B cell (primary cell): Measurements from ENCODE around the gene VAV2. TPM values are rescaled to one million over a fixed set of nuclear protein-coding genes. Genes with fewer than 3 reads are reported as not detected.

Source experiments
- ATAC-seq: fragments of 200-7000 bp; cut with Tn5 transposase; one replicate; pipeline ENCODE4 v1.10.0; 2021; ENCODE audit warnings: low read depth, mild to moderate bottlenecking, moderate number of reproducible peaks, moderate library complexity
- CTCF ChIA-PET: fragments of 350-600 bp; sonication (Branson Sonifier 250); formaldehyde crosslinking; loops from one replicate; lab custom pipeline; 2021; ENCODE audit warnings: antibody characterized with exemption, inconsistent platforms; lab: Charles Lee
- POLR2A ChIA-PET: fragments of 350-600 bp; sonication (Branson Sonifier 250); formaldehyde crosslinking; loops from one replicate; lab custom pipeline; 2021; ENCODE audit warnings: antibody characterized with exemption; lab: Charles Lee
- DNase-seq: peaks from one replicate; pipeline ENCODE4 v3.0.0; 2013
- H2AFZ ChIP-seq: 2 replicates; pipeline ENCODE4 v1.6.1; 2012; ENCODE audit warnings: mild to moderate bottlenecking, low read depth, low read length; ENCODE audit not compliant: insufficient read depth, poor library complexity, severe bottlenecking
- H3K27ac ChIP-seq, 2 donors: 1 replicate in 1 of 2; 2 replicates in 1 of 2; pipeline ENCODE4 v1.5.1; 2012 to 2013; ENCODE audit warnings: low read length in 2 of 2, mild to moderate bottlenecking in 2 of 2, moderate library complexity in 1 of 2
- H3K27me3 ChIP-seq, 4 experiments: fragments of 200-600 bp in 1 of 4; sonication (generic) in 1 of 4; replicated peaks in 1 of 4; 1 replicate in 2 of 4; 2 replicates in 2 of 4; pipeline versions ENCODE4 v1.6.1 to v1.7.0; 2013 to 2016; ENCODE audit warnings: low read length in 3 of 4, mild to moderate bottlenecking in 2 of 4, mixed read lengths in 1 of 4, moderate library complexity in 1 of 4; ENCODE audit not compliant: insufficient read depth in 4 of 4, control insufficient read depth in 3 of 4; ENCODE audit errors: control extremely low read depth in 1 of 4
- H3K36me3 ChIP-seq, 2 experiments: replicated peaks in 1 of 2; 1 replicate in 1 of 2; 2 replicates in 1 of 2; pipeline versions ENCODE4 v1.6.1 to v1.7.1; 2013; ENCODE audit warnings: low read length in 1 of 2; ENCODE audit not compliant: insufficient read depth in 2 of 2, control insufficient read depth in 1 of 2; ENCODE audit errors: control extremely low read depth in 1 of 2, extremely low read depth in 1 of 2
- H3K4me1 ChIP-seq, 2 donors: fragments of 200-600 bp in 1 of 2; sonication (generic) in 1 of 2; 1 replicate in 1 of 2; 2 replicates in 1 of 2; pipeline versions ENCODE4 v1.5.1 to v1.6.1; 2013 to 2017; ENCODE audit warnings: low read length in 2 of 2; ENCODE audit not compliant: control insufficient read depth in 2 of 2, insufficient read depth in 2 of 2
- H3K4me2 ChIP-seq: replicated peaks from 2 replicates; pipeline ENCODE3; 2012; ENCODE audit warnings: mild to moderate bottlenecking, low read depth, low read length; ENCODE audit not compliant: poor library complexity, severe bottlenecking
- H3K4me3 ChIP-seq, 5 experiments: fragments of 200-600 bp in 1 of 5; sonication (generic) in 1 of 5; 1 replicate in 3 of 5; 2 replicates in 2 of 5; pipeline versions ENCODE4 v1.5.1 to v1.7.0; 2011 to 2016; ENCODE audit warnings: low read length in 4 of 5, mild to moderate bottlenecking in 4 of 5, low read depth in 2 of 5, control low read depth in 1 of 5, moderate library complexity in 1 of 5; ENCODE audit not compliant: insufficient read depth in 1 of 5; ENCODE audit errors: control extremely low read depth in 1 of 5, extremely low read depth in 1 of 5
- H3K79me2 ChIP-seq: fragments of 200-600 bp; sonication (generic); one replicate; pipeline ENCODE4 v1.6.0; 2016; ENCODE audit warnings: low read length; ENCODE audit not compliant: control insufficient read depth, insufficient read depth
- H3K9ac ChIP-seq: fragments of 200-600 bp; sonication (generic); 2 replicates; pipeline ENCODE4 v1.6.1; 2017; ENCODE audit warnings: mild to moderate bottlenecking, low read length, moderate library complexity
- H3K9me3 ChIP-seq, 3 donors: one replicate each; pipeline versions ENCODE4 v1.6.1 to v1.7.1; 2013; ENCODE audit warnings: low read length in 2 of 3; ENCODE audit not compliant: control insufficient read depth in 2 of 3, insufficient read depth in 1 of 3; ENCODE audit errors: control extremely low read depth in 1 of 3
- H4K20me1 ChIP-seq: 2 replicates; pipeline ENCODE4 v1.6.0; 2012; ENCODE audit warnings: mild to moderate bottlenecking, low read length; ENCODE audit not compliant: insufficient read depth, control insufficient read depth, poor library complexity, severe bottlenecking
- H3K27ac Mint-ChIP-seq: one replicate; pipeline ENCODE4 v1.8.0; 2021; ENCODE audit warnings: mixed read lengths
- H3K27me3 Mint-ChIP-seq: one replicate; pipeline ENCODE4 v1.8.0; 2021; ENCODE audit warnings: mixed read lengths
- H3K4me1 Mint-ChIP-seq: one replicate; pipeline ENCODE4 v1.8.0; 2021; ENCODE audit warnings: mixed read lengths
- H3K4me3 Mint-ChIP-seq: one replicate; pipeline ENCODE4 v1.8.0; 2021; ENCODE audit warnings: mixed read lengths
- H3K9me3 Mint-ChIP-seq: one replicate; pipeline ENCODE4 v1.8.0; 2022; ENCODE audit warnings: mixed read lengths; ENCODE audit not compliant: insufficient read depth
- CTCF ChIP-seq: fragments of 200-600 bp; IDR thresholded peaks from one replicate; pipeline ENCODE4 v1.8.0; 2022; ENCODE audit warnings: antibody characterized with exemption, mild to moderate bottlenecking
- EZH2 ChIP-seq: IDR thresholded peaks from 2 replicates; pipeline ENCODE4 v1.6.1; 2012; ENCODE audit warnings: borderline replicate concordance, low read depth, mild to moderate bottlenecking, moderate library complexity, low read length; ENCODE audit not compliant: insufficient read depth, poor library complexity, severe bottlenecking
- WGBS: methylation state at CpG from one replicate; pipeline ENCODE4 v1.1.5; 2013; ENCODE audit warnings: missing lambda C conversion rate; ENCODE audit not compliant: insufficient coverage; 5-methylcytosine and 5-hydroxymethylcytosine counted together
- intact Hi-C: fragments of 100-400 bp; cut with micrococcal nuclease; formaldehyde crosslinking; loops from one replicate; pipeline ENCODE4 v1.10.0; 2022
- polyA plus RNA-seq: library from polyadenylated mRNA; depleted of rRNA; stranded (reverse); fragments of >200 nt; gene quantifications from 2 replicates; pipeline ENCODE4 v1.2.3, GENCODE V29; 2012
- total RNA-seq, 2 donors: library from RNA; stranded (reverse); fragments of 120-200 nt in 1 of 2; gene quantifications; 1 replicate in 1 of 2; 2 replicates in 1 of 2; pipeline versions ENCODE4 v1.2.3 to v1.2.4, GENCODE V29; 2013 to 2022

Gene VAV2
- total and polyA plus RNA-seq, 2 donors (not counting 1 experiment from before 2014, with no cell fraction given): 34.4 to 128 TPM

- Histone ChIP-seq H3K79me2 (peaks cover 99% of the 10 kb centered on the region), H3K4me2 (no peak overlapping the region), H3K27me3 (no peaks in the 10 kb centered on the region), H3K9ac (no peak overlapping the region), H3K9me3 (no peaks in the 10 kb centered on the region), H3K27ac (no peak overlapping the region), H3K36me3 (peaks cover 0 to 21% of the 10 kb centered on the region in 2 experiments), H4K20me1 (peaks cover 97% of the 10 kb centered on the region), H3K4me3 (no peak overlapping the region), H3K4me1 (no peaks in the 10 kb centered on the region), H2AFZ (no peak overlapping the region)
- ChIA-PET POLR2A (interaction anchor here (0.7 kb wide), 1 partner anchor 17 kb away, joined by 3 read pairs; no protein-coding TSS in a partner anchor), CTCF (interaction anchor here (0.6 kb wide), 1 partner anchor 106 kb away, joined by 3 read pairs; no protein-coding TSS in a partner anchor)
- no peak overlapping the region for H3K4me3 Mint-ChIP-seq
- ATAC-seq: no peak
- intact Hi-C loops: no loop called here
- no peak overlapping the region for H3K27ac Mint-ChIP-seq
- H3K4me1 Mint-ChIP-seq: peaks cover 32% of the 10 kb centered on the region
- no peaks in the 10 kb centered on the region for H3K27me3 Mint-ChIP-seq
- no peaks in the 10 kb centered on the region for H3K9me3 Mint-ChIP-seq
- no peak for TF ChIP-seq EZH2
- TF ChIP-seq CTCF: no peak
- no peak for DNase-seq
- 94% methylated on average over 18 of the region's 25 CpGs for WGBS
Measured at GRCh38 chr9:133888048-133888808, 103.9 kb downstream of the VAV2 start.

GRCh38 chr9:133887540-133888047 lies 104.5 kb downstream of the VAV2 start:
- 91% methylated on average over 11 of the region's 18 CpGs for WGBS
- POLR2A ChIA-PET: no interaction called here
- no peak overlapping the region for H3K27ac Mint-ChIP-seq

More at GRCh38 chr9:133887540-133888047, 104.5 kb downstream of the VAV2 start:
- no peak for ATAC-seq
- H3K27me3 ChIP-seq: no peaks in the 10 kb centered on the region
- H4K20me1 ChIP-seq: peaks cover 97% of the 10 kb centered on the region
- no peak overlapping the region for H3K4me2 ChIP-seq
- no peaks in the 10 kb centered on the region for H3K4me1 ChIP-seq
- no peaks in the 10 kb centered on the region for H3K9me3 ChIP-seq
- intact Hi-C loops: no loop called here
- DNase-seq: no peak
- Mint-ChIP-seq H3K27me3 (no peaks in the 10 kb centered on the region), H3K9me3 (no peaks in the 10 kb centered on the region), H3K4me3 (no peak overlapping the region), H3K4me1 (peaks cover 35% of the 10 kb centered on the region)
- no peak overlapping the region for H3K4me3 ChIP-seq
- TF ChIP-seq CTCF (no peak), EZH2 (no peak)
- CTCF ChIA-PET: interaction anchor here (0.6 kb wide), 1 partner anchor 107 kb away, joined by 3 read pairs; no protein-coding TSS in a partner anchor
- no peak overlapping the region for H3K9ac ChIP-seq
- H3K27ac ChIP-seq: no peak overlapping the region
- peaks cover 0 to 21% of the 10 kb centered on the region in 2 experiments for H3K36me3 ChIP-seq
- no peak overlapping the region for H2AFZ ChIP-seq
- H3K79me2 ChIP-seq: peaks cover 99% of the 10 kb centered on the region
